GOT3 (cell line): ENCODE data around the gene SRCAP.
A peak's percentile ranks its signal among the peaks of the same experiment; 100 is the strongest.
"Not testable (repeated sequence)": the region's sequence is repeated elsewhere in the genome, so short reads cannot be mapped to it uniquely, and the experiment has no call there.

Source experiments
- DNase-seq: peaks from one replicate; lab custom pipeline; 2025; ENCODE audit warnings: mixed read lengths; lab: John Stamatoyannopoulos, UW

Gene SRCAP

DNA sequence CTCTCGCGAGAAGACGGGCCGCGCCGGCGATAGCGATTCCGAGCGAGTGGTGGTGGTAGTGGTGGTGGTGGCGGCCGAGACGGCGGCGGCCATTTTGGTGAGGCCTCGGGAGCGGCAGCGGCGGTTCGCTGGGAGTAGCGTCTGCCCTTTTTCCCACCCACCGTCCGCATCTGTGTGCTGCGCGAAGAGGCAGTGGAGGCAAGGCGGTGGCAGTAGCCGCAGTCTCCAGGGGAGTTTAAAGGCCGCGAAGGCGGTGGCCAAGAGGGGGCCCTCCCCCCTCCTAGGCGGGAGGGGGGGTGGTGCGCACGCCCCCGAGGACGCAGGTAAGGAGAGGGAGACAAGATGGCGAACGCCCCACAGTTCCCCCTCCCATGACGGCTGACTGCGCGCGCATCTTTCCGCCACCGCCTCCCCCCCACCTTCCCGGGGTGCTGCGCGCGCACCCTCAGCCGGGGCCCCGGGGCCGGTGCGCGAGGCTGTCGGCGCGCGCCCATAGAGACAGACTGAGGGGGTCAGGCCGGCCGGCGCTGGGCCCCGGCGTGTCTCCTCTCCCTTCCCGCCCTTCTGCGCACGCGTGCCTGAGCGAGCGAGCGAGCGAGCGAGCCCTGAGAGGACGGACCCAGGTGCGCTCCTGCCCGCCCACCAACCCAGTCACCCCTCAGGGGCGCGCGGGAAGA is 694 bp upstream of the SRCAP start:
- DNase-seq, result peak; percentile 87

DNA sequence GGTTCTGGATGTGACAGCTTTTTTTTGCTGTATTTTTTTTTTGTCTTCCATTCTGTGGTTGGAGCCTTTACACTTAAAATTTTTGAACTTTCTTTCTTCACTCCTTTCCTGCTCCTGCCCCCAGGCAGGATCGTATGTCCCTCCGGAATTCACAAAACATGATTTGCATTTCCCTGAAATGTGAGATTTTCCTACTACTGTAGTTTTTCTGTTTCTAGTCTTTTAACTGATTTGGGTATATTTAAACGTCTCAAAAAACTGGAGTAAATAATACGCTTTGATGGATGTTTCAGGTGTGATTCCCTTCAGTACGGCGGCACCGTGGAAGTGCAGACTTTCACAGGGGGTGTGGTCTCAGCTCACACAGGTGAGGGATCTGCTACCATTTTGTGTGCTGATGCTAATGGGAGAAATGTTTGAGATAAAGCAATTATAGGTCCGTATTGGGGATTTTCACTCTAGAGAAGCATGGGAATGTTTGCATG is 686 bp downstream of the SRCAP start:
- DNase-seq, result no peak

- DNase-seq, result no peak
Observed at GRCh38 chr16:30700491-30700890, 1.5 kb downstream of the SRCAP start.

GRCh38 chr16:30700971-30701370 is 2.0 kb downstream of the SRCAP start:
- no peak for DNase-seq

- DNase-seq, result not testable (repeated sequence)
Observed at GRCh38 chr16:30703071-30703470, 4.1 kb downstream of the SRCAP start.

DNA sequence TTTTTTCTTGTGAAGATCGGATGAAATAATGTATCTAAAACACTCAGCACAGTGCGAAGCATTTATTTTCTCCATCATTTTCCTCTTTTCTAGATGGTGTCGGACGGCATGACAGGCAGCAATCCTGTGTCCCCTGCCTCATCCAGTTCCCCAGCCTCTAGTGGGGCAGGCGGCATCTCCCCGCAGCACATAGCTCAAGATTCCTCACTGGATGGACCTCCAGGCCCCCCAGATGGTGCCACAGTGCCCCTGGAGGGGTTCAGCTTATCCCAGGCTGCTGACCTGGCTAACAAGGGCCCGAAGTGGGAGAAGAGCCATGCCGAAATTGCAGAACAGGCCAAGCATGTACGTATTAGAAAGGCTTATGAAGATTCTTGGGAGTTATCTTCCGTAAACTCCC is 5.0 kb downstream of the SRCAP start:
- DNase-seq, result no peak

DNA sequence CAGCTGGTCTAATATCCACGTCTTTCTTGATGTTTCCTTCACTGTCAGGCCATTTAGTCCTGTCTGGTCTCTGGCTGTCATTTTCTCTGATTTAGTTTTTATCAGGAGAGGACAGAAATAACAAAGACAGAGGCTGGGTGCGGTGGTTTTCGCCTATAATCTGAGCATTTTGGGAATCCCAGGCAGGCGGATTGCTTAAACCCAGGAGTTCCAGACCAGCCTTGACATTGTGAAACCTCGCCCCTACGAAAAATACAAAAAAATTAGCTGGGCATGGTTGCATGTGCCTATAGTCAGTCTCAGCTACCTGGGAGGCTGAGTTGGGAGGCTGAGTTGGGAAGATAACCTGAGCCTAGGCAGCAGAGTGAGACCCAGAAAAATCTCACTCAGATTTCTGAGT is 7.1 kb downstream of the SRCAP start:
- DNase-seq, result no peak

DNA sequence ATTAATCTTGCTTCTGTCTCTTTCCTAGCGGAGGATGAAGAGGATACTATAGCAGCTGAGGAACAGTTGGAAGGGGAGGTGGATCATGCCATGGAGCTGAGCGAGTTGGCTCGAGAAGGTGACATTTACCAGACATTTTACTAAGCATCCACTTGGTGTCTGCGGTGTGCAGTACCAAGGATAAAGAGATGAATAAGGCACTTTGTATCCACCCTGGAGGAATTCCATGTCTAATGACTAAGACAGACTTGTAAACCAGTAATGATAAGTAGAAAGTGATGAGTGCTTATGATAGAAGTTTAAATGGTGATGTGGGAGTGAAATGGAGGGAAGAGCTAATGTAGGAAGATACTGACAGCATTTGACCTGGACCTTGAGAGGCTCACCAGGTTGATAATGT is 12.0 kb downstream of the SRCAP start:
- DNase-seq, result no peak

GRCh38 chr16:30711712-30712111 is 12.7 kb downstream of the SRCAP start:
- DNase-seq, result no peak

DNA sequence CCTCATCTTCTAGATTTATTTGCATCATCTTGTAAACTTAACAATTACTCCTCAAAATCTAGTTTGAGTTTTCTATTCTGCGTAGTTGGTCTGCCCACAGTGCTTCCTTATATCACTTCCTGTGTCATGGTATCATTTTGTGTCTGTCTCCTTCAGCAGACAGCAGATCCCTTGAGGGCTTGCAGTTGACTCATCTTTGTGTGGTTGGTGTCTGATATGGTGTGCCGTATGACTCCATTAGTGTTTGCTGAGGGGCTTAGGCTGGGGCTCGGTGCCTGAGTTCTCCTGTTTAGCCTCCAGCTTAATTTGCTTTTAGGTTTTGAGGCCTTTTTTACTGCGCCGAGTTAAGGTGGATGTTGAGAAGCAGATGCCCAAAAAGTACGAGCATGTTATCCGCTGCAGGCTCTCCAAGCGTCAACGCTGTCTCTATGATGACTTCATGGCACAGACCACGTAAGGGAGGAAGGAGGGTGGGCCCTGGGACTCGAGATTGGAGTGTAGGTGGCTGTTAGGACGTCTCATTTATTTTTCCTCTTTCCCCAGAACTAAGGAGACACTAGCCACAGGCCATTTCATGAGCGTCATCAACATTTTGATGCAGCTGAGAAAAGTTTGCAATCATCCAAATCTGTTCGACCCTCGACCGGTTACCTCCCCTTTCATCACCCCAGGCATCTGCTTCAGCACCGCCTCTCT is 16.9 kb downstream of the SRCAP start:
- no peak for DNase-seq

GRCh38 chr16:30720086-30720485 is 21.1 kb downstream of the SRCAP start:
- no peak for DNase-seq

DNA sequence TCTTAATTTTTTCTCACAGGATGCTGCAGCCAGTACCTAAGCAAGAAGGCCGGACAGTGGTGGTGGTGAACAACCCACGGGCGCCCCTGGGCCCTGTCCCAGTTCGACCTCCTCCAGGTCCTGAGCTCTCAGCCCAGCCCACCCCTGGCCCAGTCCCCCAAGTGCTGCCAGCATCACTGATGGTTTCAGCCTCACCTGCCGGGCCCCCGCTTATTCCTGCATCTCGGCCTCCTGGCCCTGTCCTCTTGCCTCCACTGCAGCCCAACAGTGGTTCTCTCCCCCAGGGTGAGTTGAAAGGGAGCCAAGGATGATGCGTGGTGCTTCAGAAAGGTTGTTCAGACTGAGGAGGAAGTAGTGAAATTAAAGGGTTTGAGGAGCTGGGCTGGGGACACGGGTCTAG is 21.7 kb downstream of the SRCAP start:
- DNase-seq, result no peak

DNA sequence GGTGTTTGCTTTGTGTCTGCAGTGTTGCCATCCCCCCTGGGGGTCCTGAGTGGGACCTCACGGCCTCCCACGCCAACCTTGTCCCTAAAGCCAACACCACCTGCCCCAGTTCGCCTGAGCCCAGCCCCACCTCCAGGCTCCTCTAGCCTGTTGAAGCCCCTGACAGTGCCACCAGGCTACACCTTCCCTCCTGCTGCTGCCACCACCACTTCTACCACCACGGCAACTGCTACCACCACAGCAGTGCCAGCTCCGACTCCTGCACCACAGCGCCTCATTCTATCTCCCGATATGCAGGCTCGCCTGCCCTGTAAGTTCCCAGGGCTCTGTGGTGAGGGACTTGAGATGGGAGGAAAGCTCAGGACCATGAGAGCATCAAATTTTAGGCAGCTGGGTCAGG is 22.2 kb downstream of the SRCAP start:
- DNase-seq, result no peak

DNA sequence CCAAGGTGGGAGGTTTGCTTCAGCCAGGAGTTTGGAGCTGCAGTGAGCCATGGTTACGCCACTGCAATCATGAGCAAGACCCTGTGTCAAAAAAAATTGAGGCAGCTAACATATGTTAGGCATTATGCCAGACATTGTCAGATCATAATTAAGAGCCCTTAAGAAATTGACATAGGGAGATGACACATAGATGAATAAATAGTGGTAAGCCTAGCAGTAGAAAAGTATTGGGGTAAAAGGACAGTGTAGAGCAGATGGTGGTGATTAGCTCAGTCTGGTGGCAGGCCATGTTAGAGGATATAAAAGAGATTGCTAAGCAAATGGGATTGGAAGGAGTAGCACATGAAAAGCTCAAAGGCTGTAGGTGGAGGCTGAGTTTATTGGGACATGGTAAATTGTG is 22.6 kb downstream of the SRCAP start:
- no peak for DNase-seq

DNA sequence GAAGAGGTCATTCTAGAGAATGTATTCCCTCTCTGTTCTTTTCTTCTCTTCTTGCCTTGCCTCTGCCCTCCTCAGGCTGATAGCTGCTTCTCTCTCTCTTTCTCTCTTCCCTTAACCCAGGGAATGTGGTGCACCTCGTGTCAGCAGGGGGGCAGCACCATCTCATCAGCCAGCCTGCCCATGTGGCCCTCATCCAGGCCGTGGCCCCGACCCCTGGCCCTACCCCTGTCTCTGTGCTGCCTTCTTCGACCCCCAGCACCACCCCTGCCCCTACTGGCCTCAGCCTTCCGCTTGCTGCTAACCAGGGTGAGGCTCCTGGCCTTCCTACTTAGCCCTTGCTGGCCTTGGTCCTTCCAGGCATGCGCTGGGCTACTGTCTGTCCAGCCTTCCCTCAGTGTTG is 23.5 kb downstream of the SRCAP start:
- DNase-seq, result no peak

- no peak for DNase-seq
Observed at GRCh38 chr16:30722916-30723315, 23.9 kb downstream of the SRCAP start.

GRCh38 chr16:30723725-30724355 is 24.9 kb downstream of the SRCAP start:
- no peak for DNase-seq

DNA sequence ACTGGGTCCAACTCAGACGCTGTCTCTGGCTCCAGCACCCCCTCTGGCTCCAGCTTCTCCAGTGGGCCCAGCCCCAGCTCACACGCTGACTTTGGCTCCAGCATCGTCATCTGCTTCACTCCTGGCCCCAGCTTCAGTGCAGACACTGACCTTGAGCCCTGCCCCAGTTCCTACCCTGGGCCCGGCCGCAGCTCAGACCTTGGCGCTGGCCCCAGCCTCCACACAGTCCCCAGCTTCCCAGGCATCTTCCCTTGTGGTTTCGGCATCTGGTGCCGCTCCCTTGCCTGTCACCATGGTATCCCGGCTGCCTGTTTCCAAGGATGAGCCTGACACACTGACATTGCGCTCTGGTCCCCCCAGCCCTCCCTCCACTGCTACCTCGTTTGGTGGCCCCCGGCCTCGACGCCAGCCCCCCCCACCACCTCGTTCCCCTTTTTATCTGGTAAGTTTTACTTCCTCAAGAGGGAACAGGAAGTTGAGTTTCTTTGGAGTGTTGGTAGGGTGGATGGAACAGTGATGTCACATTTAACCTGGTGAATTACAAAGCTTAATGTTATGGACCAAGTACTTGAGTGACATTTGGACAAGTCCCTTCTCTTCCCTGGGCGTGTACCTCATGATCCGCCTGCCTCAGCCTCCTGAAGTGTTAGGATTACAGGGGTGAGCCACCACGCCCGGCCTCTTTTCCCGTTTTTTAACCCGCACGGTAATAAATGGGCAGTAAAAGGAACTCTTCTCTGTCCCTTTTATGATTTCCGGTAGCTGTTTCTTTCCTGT is 25.9 kb downstream of the SRCAP start:
- no peak for DNase-seq

DNA sequence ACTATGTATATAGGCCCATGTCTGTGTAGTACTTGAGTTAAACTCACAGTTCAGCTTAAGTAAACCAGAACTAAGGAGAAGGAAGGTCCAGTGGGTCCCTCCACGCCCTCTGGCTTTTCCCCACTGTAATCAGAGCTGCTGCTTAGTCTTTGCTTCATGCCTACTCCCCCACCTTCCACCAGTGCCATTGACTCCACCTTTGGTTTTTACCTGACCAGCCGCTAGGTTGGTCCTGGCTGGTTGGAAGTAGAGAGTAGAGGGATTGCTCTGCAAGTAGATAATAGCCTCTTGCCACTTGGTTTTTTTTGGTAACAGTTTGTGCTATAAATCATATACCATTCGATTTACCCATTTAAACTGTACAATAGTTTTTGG is 26.4 kb downstream of the SRCAP start:
- no peak for DNase-seq

GRCh38 chr16:30728321-30728720 is 29.4 kb downstream of the SRCAP start:
- DNase-seq, result no peak

- no peak for DNase-seq
Observed at GRCh38 chr16:30728899-30729672, 30.1 kb downstream of the SRCAP start.

DNA sequence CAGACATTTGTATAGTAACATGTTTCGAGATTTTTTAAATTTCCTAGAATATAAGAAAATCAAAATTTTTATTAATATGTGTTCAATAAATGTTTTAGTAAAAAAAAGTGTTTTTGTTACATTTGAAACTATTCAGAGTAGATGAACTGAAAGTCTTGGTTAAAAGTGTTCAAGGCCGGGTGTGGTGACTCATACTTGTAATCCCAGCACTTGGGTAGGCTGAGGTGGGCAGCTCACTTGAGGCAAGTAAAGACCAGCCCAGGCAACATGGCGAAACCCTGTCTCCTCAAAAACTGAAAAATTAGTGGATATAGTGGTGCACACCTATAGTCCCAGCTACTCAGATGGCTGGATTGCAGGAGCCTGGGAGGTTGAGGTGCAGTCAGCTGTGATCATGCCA is 32.4 kb downstream of the SRCAP start:
- no peak for DNase-seq
